ENCODE measurements around the gene HOOK1.

GRCh38 chr1:59803458-59804038, 11.2 kb upstream of the HOOK1 start:
- TF ChIP-seq EZH2 (IDR thresholded peaks at IDR 0.05): no peak
- TF ChIP-seq, protein P1, sequence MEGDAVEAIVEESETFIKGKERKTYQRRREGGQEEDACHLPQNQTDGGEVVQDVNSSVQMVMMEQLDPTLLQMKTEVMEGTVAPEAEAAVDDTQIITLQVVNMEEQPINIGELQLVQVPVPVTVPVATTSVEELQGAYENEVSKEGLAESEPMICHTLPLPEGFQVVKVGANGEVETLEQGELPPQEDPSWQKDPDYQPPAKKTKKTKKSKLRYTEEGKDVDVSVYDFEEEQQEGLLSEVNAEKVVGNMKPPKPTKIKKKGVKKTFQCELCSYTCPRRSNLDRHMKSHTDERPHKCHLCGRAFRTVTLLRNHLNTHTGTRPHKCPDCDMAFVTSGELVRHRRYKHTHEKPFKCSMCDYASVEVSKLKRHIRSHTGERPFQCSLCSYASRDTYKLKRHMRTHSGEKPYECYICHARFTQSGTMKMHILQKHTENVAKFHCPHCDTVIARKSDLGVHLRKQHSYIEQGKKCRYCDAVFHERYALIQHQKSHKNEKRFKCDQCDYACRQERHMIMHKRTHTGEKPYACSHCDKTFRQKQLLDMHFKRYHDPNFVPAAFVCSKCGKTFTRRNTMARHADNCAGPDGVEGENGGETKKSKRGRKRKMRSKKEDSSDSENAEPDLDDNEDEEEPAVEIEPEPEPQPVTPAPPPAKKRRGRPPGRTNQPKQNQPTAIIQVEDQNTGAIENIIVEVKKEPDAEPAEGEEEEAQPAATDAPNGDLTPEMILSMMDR (IDR thresholded peaks at IDR 0.05): no peak
